ENCODE measurements around the gene RANBP3. TPM values are rescaled to one million over a fixed set of nuclear protein-coding genes. Genes with fewer than 3 reads are reported as not detected.
"Not testable (repeated sequence)": the region's sequence is repeated elsewhere in the genome, so short reads cannot be mapped to it uniquely, and the experiment has no call there.

Gene RANBP3
- total RNA-seq, 6 experiments from 2014 or later: 57.6 to 80.9 (median 70.4) TPM

GRCh38 chr19:5891938-5892771 lies 85.8 kb downstream of the RANBP3 start:
- peaks cover 11% of the 10 kb centered on the region for H3K27me3 Mint-ChIP-seq (ENCODE audit: insufficient read depth)
- no peak overlapping the region for H3K27ac Mint-ChIP-seq
- no peaks in the 10 kb centered on the region for H3K9me3 Mint-ChIP-seq
- H3K4me1 Mint-ChIP-seq (ENCODE audit: low read depth): peaks cover 8% of the 10 kb centered on the region
- DNase-seq: no peak
- no peak overlapping the region for H3K4me3 Mint-ChIP-seq
- H3K36me3 Mint-ChIP-seq (ENCODE audit: low read depth): no peaks in the 10 kb centered on the region
- TF ChIP-seq CTCF (IDR thresholded peaks at IDR 0.05): peak; percentile 86

GRCh38 chr19:5891572-5891937 lies 86.4 kb downstream of the RANBP3 start:
- H3K4me3 Mint-ChIP-seq: no peak overlapping the region
- peaks cover 13% of the 10 kb centered on the region for H3K27me3 Mint-ChIP-seq (ENCODE audit: insufficient read depth)
- DNase-seq: no peak
- H3K36me3 Mint-ChIP-seq (ENCODE audit: low read depth): no peaks in the 10 kb centered on the region
- H3K9me3 Mint-ChIP-seq: no peaks in the 10 kb centered on the region
- no peak for TF ChIP-seq CTCF (IDR thresholded peaks at IDR 0.05)
- peaks cover 8% of the 10 kb centered on the region for H3K4me1 Mint-ChIP-seq (ENCODE audit: low read depth)
- H3K27ac Mint-ChIP-seq: no peak overlapping the region

GRCh38 chr19:5890099-5890498 lies 87.8 kb downstream of the RANBP3 start:
- H3K4me3 Mint-ChIP-seq: no peak overlapping the region; the same call in 1 of the 2 replicates
- no peaks in the 10 kb centered on the region for H3K36me3 Mint-ChIP-seq (ENCODE audit: low read depth)
- H3K4me1 Mint-ChIP-seq (ENCODE audit: low read depth): peaks cover 8% of the 10 kb centered on the region
- H3K27ac Mint-ChIP-seq: no peak overlapping the region
- no peaks in the 10 kb centered on the region for H3K9me3 Mint-ChIP-seq
- peaks cover 19% of the 10 kb centered on the region for H3K27me3 Mint-ChIP-seq (ENCODE audit: insufficient read depth)
- TF ChIP-seq CTCF (IDR thresholded peaks at IDR 0.05): no peak
- DNase-seq: no peak

- Mint-ChIP-seq H3K4me3 (peak overlapping the region; percentile 25), H3K9me3 (no peaks in the 10 kb centered on the region), H3K27me3 (ENCODE audit: insufficient read depth) (peaks cover 19% of the 10 kb centered on the region), H3K4me1 (ENCODE audit: low read depth) (peaks cover 8% of the 10 kb centered on the region), H3K27ac (no peak overlapping the region; the same call in 1 of the 2 replicates), H3K36me3 (ENCODE audit: low read depth) (no peaks in the 10 kb centered on the region)
- TF ChIP-seq CTCF (IDR thresholded peaks at IDR 0.05): no peak
- DNase-seq: peak; percentile 20
These were observed 88.5 kb downstream of the RANBP3 start for GRCh38 chr19:5889288-5889971.

GRCh38 chr19:5884065-5884811 lies 93.7 kb downstream of the RANBP3 start:
- H3K36me3 Mint-ChIP-seq (ENCODE audit: low read depth); DNase-seq; H3K4me3 Mint-ChIP-seq; H3K4me1 Mint-ChIP-seq (ENCODE audit: low read depth); H3K27ac Mint-ChIP-seq; H3K9me3 Mint-ChIP-seq: not testable (repeated sequence)
- H3K27me3 Mint-ChIP-seq (ENCODE audit: insufficient read depth): peaks cover 19% of the 10 kb centered on the region

GRCh38 chr19:5883157-5883873 lies 94.6 kb downstream of the RANBP3 start:
- not testable (repeated sequence) for H3K9me3 Mint-ChIP-seq; H3K27ac Mint-ChIP-seq; H3K4me1 Mint-ChIP-seq (ENCODE audit: low read depth); DNase-seq; H3K4me3 Mint-ChIP-seq; H3K36me3 Mint-ChIP-seq (ENCODE audit: low read depth)
- peaks cover 25% of the 10 kb centered on the region for H3K27me3 Mint-ChIP-seq (ENCODE audit: insufficient read depth)

Data from HFFc6 (cell line).